ENCODE results near the gene MIA3. TPM values are rescaled to one million over a fixed set of nuclear protein-coding genes. Genes with fewer than 3 reads are reported as not detected.
"Not testable (repeated sequence)": the region's sequence is repeated elsewhere in the genome, so short reads cannot be mapped to it uniquely, and the experiment has no call there.

Gene MIA3
- 89.7 TPM for total RNA-seq

GRCh38 chr1:222618001-222618879 is at the start of gene MIA3:
Gene MIA3, plus strand, starts transcription at chr1:222618097. Its CDS starts 14 bp downstream, at chr1:222618111.
- ATAC-seq, result peak; percentile 77
- DNase-seq (ENCODE audit: low spot score), result peak; percentile 83

GRCh38 chr1:222570837-222571236 is 47.1 kb upstream of the MIA3 start:
- DNase-seq (ENCODE audit: low spot score), result no peak
- ATAC-seq, result no peak

DNA sequence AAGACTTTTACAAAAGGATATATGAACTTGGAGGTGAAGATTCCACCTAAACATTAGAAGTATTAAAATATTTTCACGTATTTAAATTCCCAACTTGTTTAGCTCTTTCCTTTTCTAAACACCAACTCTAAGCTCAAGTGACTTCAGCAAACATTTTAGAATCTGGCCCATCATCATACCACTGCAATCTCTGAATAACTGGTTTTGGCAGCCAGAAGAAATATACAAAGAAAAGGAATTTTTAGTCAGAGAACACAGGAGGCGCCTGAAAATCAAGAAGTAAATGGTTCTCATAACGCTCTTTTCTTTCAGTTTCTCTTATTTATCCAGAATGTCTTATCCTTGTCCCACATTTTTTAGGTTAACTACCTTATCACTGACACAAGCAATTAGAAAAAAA is 38.6 kb upstream of the MIA3 start:
- no peak for ATAC-seq
- DNase-seq (ENCODE audit: low spot score), result no peak

DNA sequence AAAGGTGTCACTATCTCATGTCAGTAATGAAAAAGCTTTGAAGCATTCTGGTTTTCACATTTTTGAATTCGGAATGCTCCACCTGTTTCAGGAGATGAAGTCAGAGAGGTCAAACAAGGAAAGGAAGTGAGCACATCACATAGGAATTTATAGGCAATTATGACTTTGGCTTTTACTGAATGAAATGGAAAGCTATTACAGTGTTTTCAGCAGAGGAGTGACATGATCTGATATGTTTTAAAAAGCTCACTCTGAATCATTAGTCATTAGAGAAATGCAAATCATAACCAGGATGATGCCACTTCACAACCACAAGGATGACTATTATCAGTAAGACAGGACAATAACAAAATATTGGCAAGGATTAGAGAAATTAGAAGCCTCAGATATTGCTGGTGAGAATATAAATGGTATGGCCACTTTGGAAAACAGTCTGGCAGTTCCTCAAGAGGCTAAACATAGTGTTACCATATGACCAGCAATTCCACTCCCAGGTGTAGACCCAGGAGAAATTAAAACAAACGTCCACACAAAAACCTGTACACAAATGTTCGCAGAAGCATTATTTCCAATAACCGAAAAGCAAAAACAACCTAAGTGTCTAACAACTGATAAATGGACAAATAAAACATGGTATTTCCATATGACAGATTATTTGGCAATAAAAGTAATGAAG is 35.7 kb upstream of the MIA3 start:
- no peak for DNase-seq (ENCODE audit: low spot score)
- ATAC-seq, result no peak

DNA sequence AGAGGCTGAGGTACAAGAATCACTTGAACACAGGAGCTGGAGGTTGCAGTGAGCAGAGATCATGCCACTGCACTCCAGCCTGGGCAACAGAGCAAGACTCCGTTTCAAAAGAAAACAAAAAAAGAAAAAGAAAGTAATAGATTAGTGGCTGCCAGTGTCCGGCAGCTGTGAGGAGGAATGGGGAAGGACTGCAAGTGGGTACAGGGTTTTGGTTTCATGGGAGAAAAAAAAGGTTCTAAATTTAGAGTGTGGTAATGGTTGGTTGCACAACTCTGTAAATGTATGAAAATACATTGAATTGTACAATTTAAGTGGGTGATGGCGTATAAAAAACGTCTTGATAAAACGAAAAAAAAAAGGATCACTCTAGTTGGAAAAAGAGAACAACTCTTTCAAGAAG is 34.8 kb upstream of the MIA3 start:
- DNase-seq (ENCODE audit: low spot score), result no peak
- no peak for ATAC-seq

- ATAC-seq (no peak), DNase-seq (ENCODE audit: low spot score) (no peak)
Measured at GRCh38 chr1:222586842-222587241, 31.1 kb upstream of the MIA3 start.

DNA sequence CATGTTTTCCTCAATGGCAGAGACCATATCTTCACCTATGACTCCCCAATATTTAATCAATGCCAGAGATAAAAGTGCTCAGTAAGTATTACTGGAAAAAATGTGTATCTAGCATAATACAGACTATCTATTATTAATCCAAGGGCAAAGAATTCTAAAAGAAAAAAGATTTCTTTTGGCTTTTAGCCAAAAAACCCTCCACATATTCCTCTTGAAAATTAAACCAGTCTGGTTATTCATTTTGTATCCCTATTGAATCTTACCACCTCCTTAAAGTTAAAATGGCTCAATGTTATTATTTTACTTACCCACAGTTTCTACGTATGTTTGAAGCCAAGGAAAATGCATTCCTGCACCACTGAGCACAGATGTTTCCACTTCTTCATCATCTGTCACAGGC is 29.8 kb upstream of the MIA3 start:
- ATAC-seq (no peak), DNase-seq (ENCODE audit: low spot score) (no peak)

DNA sequence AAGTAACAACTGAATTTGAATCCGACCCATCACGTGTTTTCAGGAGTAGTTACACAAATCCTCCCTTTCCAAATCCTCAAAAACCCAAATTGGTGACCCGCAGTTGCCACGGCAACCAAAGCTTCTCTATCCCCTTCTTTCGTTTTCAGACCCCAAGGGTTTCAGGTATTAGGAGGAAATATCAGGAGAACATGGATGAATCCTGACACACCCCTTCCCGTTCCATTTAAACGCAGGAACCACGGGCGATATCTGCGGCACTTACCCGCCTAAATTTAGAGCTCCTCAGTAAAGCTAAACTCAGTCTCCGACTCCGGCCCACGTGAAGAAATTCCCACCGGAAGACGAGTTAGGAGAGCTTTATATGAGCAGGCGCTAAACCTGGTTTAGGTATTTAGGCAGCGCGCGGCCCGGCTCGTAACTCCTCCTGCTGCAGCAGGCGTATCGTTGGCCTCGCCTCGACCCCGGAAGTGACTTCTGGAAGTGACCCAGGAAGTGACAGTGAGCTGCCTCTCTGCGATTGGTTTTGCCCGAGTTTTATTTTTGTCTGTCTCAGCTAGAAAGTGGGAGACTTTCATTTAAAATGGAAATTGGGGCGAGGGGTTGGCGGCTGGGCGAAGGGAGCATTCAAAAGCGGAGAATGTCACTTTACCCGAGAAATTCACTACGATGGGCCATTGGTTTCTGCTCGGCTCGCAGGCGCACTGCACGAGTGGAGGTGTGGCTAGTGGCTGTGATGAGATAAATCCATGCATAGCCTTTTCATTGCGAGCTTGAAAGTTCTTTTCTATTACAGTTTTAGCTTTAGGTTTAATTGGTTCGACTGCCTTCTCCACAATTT is 28.2 kb upstream of the MIA3 start, which contains the start of gene TAF1A:
Gene TAF1A (minus strand): TSS at position 472 of the 841 bp plus-strand sequence.
- peak; percentile 90 for DNase-seq (ENCODE audit: low spot score)
- peak; percentile 99 for ATAC-seq

GRCh38 chr1:222592171-222592570 is 25.7 kb upstream of the MIA3 start:
- ATAC-seq, result no peak
- DNase-seq (ENCODE audit: low spot score), result no peak

- ATAC-seq (no peak), DNase-seq (ENCODE audit: low spot score) (no peak)
Measured at GRCh38 chr1:222594789-222595188, 23.1 kb upstream of the MIA3 start.

- no peak for ATAC-seq
Measured at GRCh38 chr1:222596696-222597095, 21.2 kb upstream of the MIA3 start.

GRCh38 chr1:222600281-222600680 is 17.6 kb upstream of the MIA3 start:
- ATAC-seq, result no peak

More at GRCh38 chr1:222596696-222597095, 21.2 kb upstream of the MIA3 start:
- DNase-seq (ENCODE audit: low spot score), result no peak

DNA sequence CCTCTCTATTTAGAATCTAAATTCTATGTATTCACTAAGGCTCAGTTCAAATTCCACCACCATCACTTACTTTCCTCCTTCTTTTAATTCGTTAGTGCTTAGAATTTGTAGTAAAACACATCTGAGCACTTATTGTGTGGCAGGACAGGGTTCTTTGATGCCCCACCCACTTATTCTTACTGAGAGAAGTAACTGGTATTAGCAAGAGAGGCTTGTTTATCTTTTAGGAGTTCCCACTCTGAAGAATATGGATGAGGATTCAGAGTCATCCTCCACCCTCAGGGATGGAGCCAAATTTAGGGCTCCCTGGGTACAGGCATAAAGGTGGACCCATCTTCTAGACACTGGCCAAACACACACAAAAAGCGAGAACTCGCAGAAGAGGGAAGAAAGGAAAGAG is 16.6 kb upstream of the MIA3 start:
- no peak for DNase-seq (ENCODE audit: low spot score)
- no peak for ATAC-seq

More at GRCh38 chr1:222600281-222600680, 17.6 kb upstream of the MIA3 start:
- DNase-seq (ENCODE audit: low spot score), result no peak

DNA sequence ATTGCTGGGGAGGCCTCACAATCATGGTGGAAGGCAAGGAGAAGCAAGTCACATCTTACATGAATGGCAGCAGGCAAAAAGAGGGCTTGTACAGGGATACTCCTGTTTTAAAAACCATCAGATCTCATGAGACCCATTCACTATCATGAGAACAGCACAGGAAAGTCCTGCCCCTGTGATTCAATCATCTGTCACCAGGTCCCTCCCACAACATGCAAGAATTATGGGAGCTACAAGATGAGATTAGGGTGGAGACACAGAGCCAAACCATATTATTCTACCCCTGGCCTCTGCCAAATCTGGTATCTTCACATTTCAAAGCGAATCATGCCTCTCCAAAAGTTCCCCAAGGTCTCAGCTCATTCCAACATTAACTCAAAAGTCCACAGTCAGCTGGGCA is 11.1 kb upstream of the MIA3 start:
- no peak for ATAC-seq

DNA sequence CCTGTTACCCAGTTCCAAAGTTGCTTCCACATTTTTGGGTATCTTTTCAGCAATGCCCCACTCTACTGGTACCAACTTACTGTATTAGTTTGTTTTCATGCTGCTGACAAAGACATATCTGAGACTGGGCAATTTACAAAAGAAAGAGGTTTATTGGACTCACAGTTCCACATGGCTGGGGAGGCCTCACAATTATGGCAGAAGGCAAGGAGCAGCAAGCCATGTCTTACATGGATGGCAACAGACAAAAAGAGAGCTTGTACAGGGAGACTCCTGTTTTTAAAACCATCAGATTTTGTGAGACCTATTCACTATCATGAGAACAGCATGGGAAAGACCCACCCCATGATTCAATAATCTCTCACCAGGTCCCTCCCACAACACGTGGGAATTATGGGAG is 8.8 kb upstream of the MIA3 start:
- DNase-seq (ENCODE audit: low spot score); ATAC-seq: not testable (repeated sequence)

More for the DNA sequence above, 11.1 kb upstream of the MIA3 start:
- no peak for DNase-seq (ENCODE audit: low spot score)

DNA sequence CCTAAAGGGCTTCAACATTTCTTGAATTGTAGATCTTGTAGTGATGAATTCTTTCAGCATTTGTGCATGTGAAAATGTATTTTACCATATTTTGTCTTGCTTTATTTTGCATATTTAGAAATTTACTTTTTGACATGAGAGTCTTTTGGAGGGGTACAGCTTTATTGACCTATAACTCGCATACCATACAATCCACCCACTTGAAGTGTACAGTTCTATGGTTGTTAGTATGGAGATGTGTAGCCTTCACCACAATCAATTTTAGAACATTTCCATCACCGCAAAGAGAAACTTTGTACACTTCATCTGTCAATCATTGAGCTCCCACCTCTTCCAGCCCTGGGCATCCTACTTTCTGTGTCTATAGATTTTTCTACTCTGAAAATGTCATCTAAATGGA is 7.2 kb upstream of the MIA3 start:
- DNase-seq (ENCODE audit: low spot score) (no peak), ATAC-seq (no peak)

- DNase-seq (ENCODE audit: low spot score) (no peak), ATAC-seq (no peak)
Measured at GRCh38 chr1:222613627-222614026, 4.3 kb upstream of the MIA3 start.

- ATAC-seq (peak; percentile 31), DNase-seq (ENCODE audit: low spot score) (no peak)
Measured at GRCh38 chr1:222616525-222616924, 1.4 kb upstream of the MIA3 start.

GRCh38 chr1:222617367-222617951 is 438 bp upstream of the MIA3 start:
- ATAC-seq (peak; percentile 92), DNase-seq (ENCODE audit: low spot score) (peak; percentile 96)

DNA sequence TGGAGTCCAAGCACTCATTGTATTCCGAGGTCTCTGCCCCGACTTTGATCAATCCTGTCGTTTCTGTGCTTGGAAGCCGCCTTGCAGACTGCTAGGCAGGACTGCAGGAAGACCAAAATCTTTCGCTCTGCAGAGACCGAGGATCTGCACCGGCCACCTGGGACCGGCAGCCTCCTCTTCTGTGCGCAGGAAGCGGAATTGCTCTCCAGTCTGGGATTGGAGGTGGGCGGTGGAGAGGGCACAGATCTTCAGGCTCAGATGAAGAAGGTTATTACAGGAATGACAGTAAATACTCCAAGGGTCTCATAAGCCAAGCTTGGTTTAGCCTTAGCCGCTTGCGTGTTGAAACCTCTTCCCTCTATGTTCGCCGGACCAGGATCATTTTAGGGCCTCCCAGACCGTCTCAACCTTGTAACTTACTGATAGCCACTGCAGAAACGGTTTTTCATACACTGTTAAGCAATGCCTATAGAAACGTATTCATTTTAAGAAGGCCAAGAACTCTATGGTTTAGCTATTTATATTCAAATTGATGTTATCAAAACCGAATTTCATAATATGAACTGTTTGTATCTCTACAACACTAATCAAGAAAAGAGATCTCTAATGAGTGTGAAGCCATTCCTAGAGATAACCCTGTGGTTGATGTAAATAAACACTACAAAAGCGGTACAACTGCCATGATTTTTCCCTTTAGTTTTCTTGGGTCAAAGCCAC is 1.1 kb downstream of the MIA3 start:
- DNase-seq (ENCODE audit: low spot score), result no peak
- peak; percentile 30 for ATAC-seq

All from left lobe of liver (tissue), 2 donors.